Lower leg skin (tissue), 3 donors: ENCODE measurements around the gene CEACAM21.

Experiments used
- POLR2A ChIP-seq, 2 donors: fragments of 450-650 bp; IDR thresholded peaks; one replicate each; pipeline ENCODE4 v1.6.1; 2016 to 2017; ENCODE audit warnings: antibody characterized with exemption in 2 of 2, mild to moderate bottlenecking in 1 of 2, moderate library complexity in 1 of 2
- TF ChIP-seq, protein P1 (sequence below), 3 donors: fragments of 450-650 bp; IDR thresholded peaks; one replicate each; pipeline ENCODE4 v1.5.1; 2016; ENCODE audit warnings: antibody characterized with exemption in 3 of 3, mild to moderate bottlenecking in 3 of 3, moderate library complexity in 2 of 3

DNA sequence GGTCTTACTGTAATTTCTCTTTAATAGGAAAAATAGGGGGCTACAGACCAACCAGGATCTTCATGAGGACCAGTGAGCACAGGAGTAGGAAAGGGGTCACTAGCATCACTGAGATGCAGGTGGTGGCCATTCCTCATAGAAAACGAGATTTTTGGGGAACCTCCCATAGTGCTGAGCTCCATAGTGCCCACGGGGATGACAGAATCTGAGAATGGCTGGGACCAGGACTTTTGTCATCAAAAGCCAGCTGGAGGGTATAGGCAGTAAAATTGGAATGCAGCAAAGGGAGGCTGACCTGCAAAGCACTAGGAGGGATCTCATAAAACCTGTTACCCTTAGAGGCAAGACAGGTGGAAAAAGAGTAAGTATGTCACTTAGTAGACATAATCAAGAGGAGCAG is 28.4 kb upstream of the CEACAM21 start:
- no peak for TF ChIP-seq POLR2A (IDR thresholded peaks at IDR 0.05)
- TF ChIP-seq, protein P1, sequence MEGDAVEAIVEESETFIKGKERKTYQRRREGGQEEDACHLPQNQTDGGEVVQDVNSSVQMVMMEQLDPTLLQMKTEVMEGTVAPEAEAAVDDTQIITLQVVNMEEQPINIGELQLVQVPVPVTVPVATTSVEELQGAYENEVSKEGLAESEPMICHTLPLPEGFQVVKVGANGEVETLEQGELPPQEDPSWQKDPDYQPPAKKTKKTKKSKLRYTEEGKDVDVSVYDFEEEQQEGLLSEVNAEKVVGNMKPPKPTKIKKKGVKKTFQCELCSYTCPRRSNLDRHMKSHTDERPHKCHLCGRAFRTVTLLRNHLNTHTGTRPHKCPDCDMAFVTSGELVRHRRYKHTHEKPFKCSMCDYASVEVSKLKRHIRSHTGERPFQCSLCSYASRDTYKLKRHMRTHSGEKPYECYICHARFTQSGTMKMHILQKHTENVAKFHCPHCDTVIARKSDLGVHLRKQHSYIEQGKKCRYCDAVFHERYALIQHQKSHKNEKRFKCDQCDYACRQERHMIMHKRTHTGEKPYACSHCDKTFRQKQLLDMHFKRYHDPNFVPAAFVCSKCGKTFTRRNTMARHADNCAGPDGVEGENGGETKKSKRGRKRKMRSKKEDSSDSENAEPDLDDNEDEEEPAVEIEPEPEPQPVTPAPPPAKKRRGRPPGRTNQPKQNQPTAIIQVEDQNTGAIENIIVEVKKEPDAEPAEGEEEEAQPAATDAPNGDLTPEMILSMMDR (IDR thresholded peaks at IDR 0.05), result no peak
